SH-SY5Y (cell line): Measurements from ENCODE around the gene GRAP2.

Source experiments
- GATA2 ChIP-seq: IDR thresholded peaks from 2 replicates; pipeline ENCODE4 v1.6.1; 2011; ENCODE audit warnings: mild to moderate bottlenecking, low read depth, low read length
- GATA3 ChIP-seq: IDR thresholded peaks from 2 replicates; pipeline ENCODE4 v1.6.1; 2011; ENCODE audit warnings: low read depth, mild to moderate bottlenecking, low read length, moderate library complexity

DNA sequence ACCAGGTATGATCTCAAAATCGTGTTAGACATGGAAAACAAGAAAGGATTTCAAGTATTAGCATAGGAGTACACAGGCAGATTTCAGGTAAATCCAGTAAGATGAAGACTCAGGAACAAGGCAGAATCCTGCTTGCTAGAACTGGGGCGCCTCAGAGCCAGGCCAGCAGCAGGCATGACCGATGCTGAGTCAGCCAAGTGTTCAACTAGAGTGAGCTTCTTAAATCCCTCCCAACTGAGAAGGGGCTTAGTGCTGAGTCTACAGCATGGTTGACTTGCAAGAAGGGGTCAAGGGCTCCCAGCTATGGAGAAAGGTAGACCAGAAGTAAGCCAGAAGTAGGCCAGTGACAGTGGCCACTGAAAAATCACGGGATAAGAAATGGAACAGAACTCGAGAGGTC is 12.4 kb downstream of the GRAP2 start:
- TF ChIP-seq GATA2 (no peak), GATA3 (no peak)
